GM18868 (cell line): ENCODE data around the gene SPTSSA.

ENCODE experiments used
- ATAC-seq: cut with Tn5 transposase; IDR thresholded peaks from one replicate; pipeline ENCODE4 v1.9.1; 2021; ENCODE audit warnings: mild to moderate bottlenecking, moderate library complexity; ENCODE audit not compliant: unreplicated experiment

The SPTSSA gene

GRCh38 chr14:34472706-34473279 is 10.8 kb upstream of the SPTSSA start:
- ATAC-seq, result no peak

GRCh38 chr14:34470319-34470718 is 8.3 kb upstream of the SPTSSA start:
- peak; percentile 69 for ATAC-seq

- ATAC-seq, result no peak
Observed at GRCh38 chr14:34466691-34467090, 4.7 kb upstream of the SPTSSA start.

GRCh38 chr14:34465069-34465859 is 3.2 kb upstream of the SPTSSA start:
- ATAC-seq, result no peak

GRCh38 chr14:34463598-34463961 is 1.5 kb upstream of the SPTSSA start:
- ATAC-seq, result no peak

GRCh38 chr14:34461334-34462131 is 507 bp downstream of the SPTSSA start:
- ATAC-seq, result peak; percentile 33

- ATAC-seq, result no peak
Observed at GRCh38 chr14:34460841-34461240, 1.2 kb downstream of the SPTSSA start.

- ATAC-seq, result no peak
Observed at GRCh38 chr14:34460295-34460694, 1.7 kb downstream of the SPTSSA start.

- no peak for ATAC-seq
Observed at GRCh38 chr14:34457186-34457585, 4.9 kb downstream of the SPTSSA start.

- no peak for ATAC-seq
Observed at GRCh38 chr14:34453226-34453625, 8.8 kb downstream of the SPTSSA start.

GRCh38 chr14:34452258-34452822 is 9.7 kb downstream of the SPTSSA start:
- no peak for ATAC-seq

GRCh38 chr14:34450958-34451357 is 11.1 kb downstream of the SPTSSA start:
- no peak for ATAC-seq

- no peak for ATAC-seq
Observed at GRCh38 chr14:34450542-34450915, 11.5 kb downstream of the SPTSSA start.

GRCh38 chr14:34449819-34450541 is 12.1 kb downstream of the SPTSSA start:
- no peak for ATAC-seq

GRCh38 chr14:34439090-34439489 is 22.9 kb downstream of the SPTSSA start:
- ATAC-seq, result no peak

GRCh38 chr14:34438438-34438837 is 23.6 kb downstream of the SPTSSA start:
- ATAC-seq, result no peak

- ATAC-seq, result no peak
Observed at GRCh38 chr14:34437729-34438080, 24.3 kb downstream of the SPTSSA start.

GRCh38 chr14:34436960-34437728 is 24.9 kb downstream of the SPTSSA start:
- peak; percentile 26 for ATAC-seq

GRCh38 chr14:34436118-34436905 is 25.7 kb downstream of the SPTSSA start:
- ATAC-seq, result peak; percentile 58
